HG02571 (cell line): Measurements from ENCODE around the gene SLC9C2.
A peak's percentile ranks its signal among the peaks of the same experiment; 100 is the strongest.
"Not testable (repeated sequence)": the region's sequence is repeated elsewhere in the genome, so short reads cannot be mapped to it uniquely, and the experiment has no call there.

Source experiments
- ATAC-seq: cut with Tn5 transposase; IDR thresholded peaks from one replicate; pipeline ENCODE4 v1.9.1; 2021; ENCODE audit warnings: mild to moderate bottlenecking, moderate library complexity; ENCODE audit not compliant: unreplicated experiment

Gene SLC9C2

GRCh38 chr1:173488001-173488400 lies 114.9 kb downstream of the SLC9C2 start:
- no peak for ATAC-seq

GRCh38 chr1:173485401-173485800 lies 117.5 kb downstream of the SLC9C2 start:
- no peak for ATAC-seq

GRCh38 chr1:173484276-173484675 lies 118.6 kb downstream of the SLC9C2 start:
- no peak for ATAC-seq

GRCh38 chr1:173482683-173483082 lies 120.2 kb downstream of the SLC9C2 start:
- ATAC-seq = no peak

GRCh38 chr1:173481195-173481772 lies 121.6 kb downstream of the SLC9C2 start:
- ATAC-seq = no peak

- no peak for ATAC-seq
These were observed 123.2 kb downstream of the SLC9C2 start for GRCh38 chr1:173479649-173480048.

- no peak for ATAC-seq
These were observed 124.7 kb downstream of the SLC9C2 start for GRCh38 chr1:173478094-173478674.

- ATAC-seq = peak; percentile 58
These were observed 125.4 kb downstream of the SLC9C2 start, which contains the start of gene PRDX6 for GRCh38 chr1:173477286-173478093. Gene PRDX6 (plus strand): TSS chr1:173477335. CDS start chr1:173477398, 63 bp downstream.

- ATAC-seq = peak; percentile 97
These were observed 126.1 kb downstream of the SLC9C2 start for GRCh38 chr1:173476665-173477285.

- ATAC-seq = no peak
These were observed 126.6 kb downstream of the SLC9C2 start for GRCh38 chr1:173476197-173476664.

GRCh38 chr1:173475564-173476196 lies 127.2 kb downstream of the SLC9C2 start:
- ATAC-seq = no peak

- ATAC-seq = not testable (repeated sequence)
These were observed 128.0 kb downstream of the SLC9C2 start for GRCh38 chr1:173474780-173475421.

- no peak for ATAC-seq
These were observed 128.6 kb downstream of the SLC9C2 start for GRCh38 chr1:173474097-173474779.

GRCh38 chr1:173473599-173474011 lies 129.3 kb downstream of the SLC9C2 start:
- ATAC-seq = no peak

- ATAC-seq = no peak
These were observed 132.3 kb downstream of the SLC9C2 start for GRCh38 chr1:173470608-173471007.

GRCh38 chr1:173469656-173470055 lies 133.2 kb downstream of the SLC9C2 start:
- no peak for ATAC-seq

GRCh38 chr1:173467426-173467825 lies 135.4 kb downstream of the SLC9C2 start:
- ATAC-seq = no peak

GRCh38 chr1:173464185-173464584 lies 138.7 kb downstream of the SLC9C2 start:
- not testable (repeated sequence) for ATAC-seq

GRCh38 chr1:173462666-173463065 lies 140.2 kb downstream of the SLC9C2 start:
- ATAC-seq = not testable (repeated sequence)

GRCh38 chr1:173459885-173460284 lies 143.0 kb downstream of the SLC9C2 start:
- no peak for ATAC-seq
